Tibial nerve (tissue), 4 donors: Measurements from ENCODE around the gene SECTM1. TPM values are rescaled to one million over a fixed set of nuclear protein-coding genes. Genes with fewer than 3 reads are reported as not detected.

Source experiments
- DNase-seq, 2 donors: peaks; one replicate each; pipeline ENCODE4 v3.0.0-alpha.2; 2019; ENCODE audit warnings: low spot score in 2 of 2
- H3K27ac ChIP-seq, 4 donors: fragments of 200-600 bp; sonication (generic) in 3 of 4; one replicate each; pipeline ENCODE4 v1.5.1; 2017 to 2019; ENCODE audit warnings: mild to moderate bottlenecking in 1 of 4
- H3K27me3 ChIP-seq, 2 donors: fragments of 200-600 bp; sonication (generic) in 1 of 2; one replicate each; pipeline versions ENCODE4 v1.5.1 to v1.6.0; 2017 to 2019
- H3K36me3 ChIP-seq, 3 donors: fragments of 200-600 bp; sonication (generic); one replicate each; pipeline ENCODE4 v1.5.1; 2018 to 2019
- H3K4me1 ChIP-seq, 4 donors: fragments of 200-600 bp; sonication (generic) in 3 of 4; one replicate each; pipeline ENCODE4 v1.5.1; 2017 to 2019
- H3K4me3 ChIP-seq, 4 donors: fragments of 200-600 bp; sonication (generic) in 3 of 4; one replicate each; pipeline ENCODE4 v1.5.1; 2017 to 2019; ENCODE audit warnings: mild to moderate bottlenecking in 1 of 4, moderate library complexity in 1 of 4
- H3K9me3 ChIP-seq, 4 donors: fragments of 200-600 bp; sonication (generic) in 3 of 4; one replicate each; pipeline ENCODE4 v1.5.1; 2017 to 2019
- EP300 ChIP-seq, 2 donors: sonication (generic); formaldehyde crosslinking; IDR thresholded peaks; one replicate each; pipeline ENCODE4 v1.6.1; 2017; ENCODE audit warnings: antibody characterized with exemption in 2 of 2, mild to moderate bottlenecking in 1 of 2
- POLR2A ChIP-seq, 2 donors: fragments of 450-650 bp; IDR thresholded peaks; one replicate each; pipeline ENCODE4 v1.6.1; 2017; ENCODE audit warnings: antibody characterized with exemption in 2 of 2, mild to moderate bottlenecking in 2 of 2, moderate library complexity in 2 of 2
- WGBS, 2 donors: methylation state at CpG; one replicate each; pipeline ENCODE4 v1.1.5; 2018; 5-methylcytosine and 5-hydroxymethylcytosine counted together
- total RNA-seq, 4 donors: library from RNA; depleted of rRNA; stranded (reverse); fragments of >200 nt; gene quantifications; one replicate each; pipeline ENCODE4 v1.1.0, GENCODE V29; 2016
- TF ChIP-seq, protein P1 (sequence below), 5 experiments: fragments of 200-600 bp in 3 of 5; fragments of 450-650 bp in 2 of 5; sonication (generic) in 3 of 5; IDR thresholded peaks; one replicate each; pipeline ENCODE4 v1.5.1; 2016 to 2019; ENCODE audit warnings: antibody characterized with exemption in 5 of 5, mild to moderate bottlenecking in 3 of 5, moderate library complexity in 2 of 5

The SECTM1 gene
- total RNA-seq, 4 donors from 2014 or later = 6.9 to 12.6 (median 11.3) TPM

DNA sequence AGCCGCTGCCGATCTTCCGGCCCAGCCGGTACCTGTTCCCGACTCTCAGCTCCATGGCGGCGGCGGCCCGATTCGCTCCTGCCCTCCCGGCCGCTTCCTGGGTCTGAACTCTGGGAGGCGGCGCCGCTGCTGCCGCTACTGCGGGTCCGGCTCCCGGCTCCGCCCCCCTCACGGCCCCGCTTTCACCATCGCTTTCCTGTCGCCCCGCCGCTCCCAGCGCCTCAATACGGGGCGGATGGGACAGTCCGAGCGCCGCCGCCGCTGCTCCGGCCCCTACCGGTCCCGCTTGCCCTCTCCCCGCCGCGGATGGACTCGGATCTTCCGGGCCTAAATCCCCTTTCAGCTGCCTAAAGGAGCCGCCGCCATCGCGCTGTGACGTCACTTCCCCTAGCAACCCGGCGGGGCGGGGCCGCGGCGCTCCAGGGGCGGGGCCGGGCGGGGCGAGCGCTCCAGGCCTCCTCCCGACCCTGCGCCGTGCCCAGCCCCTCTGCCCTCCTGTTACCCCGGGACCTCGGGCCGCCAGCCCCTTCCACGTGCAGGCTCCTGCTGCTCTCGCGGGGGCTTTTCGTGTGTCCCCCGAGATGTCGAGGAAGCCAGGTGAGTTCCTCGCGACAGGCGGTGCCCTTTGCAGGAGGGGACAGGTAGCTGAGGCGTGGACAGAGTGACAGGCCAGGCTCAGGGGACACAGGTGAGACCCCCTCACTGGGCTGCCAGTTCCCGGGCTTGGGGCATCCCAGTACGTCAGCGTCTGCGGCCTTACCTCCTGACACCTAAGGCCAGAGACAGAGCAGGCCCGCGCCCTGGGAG, 60.0 kb downstream of the SECTM1 start, which contains the start of gene CSNK1D:
TSS of gene CSNK1D (minus strand) at position 374 of the 807 bp plus-strand sequence. CDS start at position 55, 319 bp downstream.
- Histone ChIP-seq H3K27me3 (no peaks in the 10 kb centered on the region), H3K36me3 (peaks cover 0 to 38% (median 10%) of the 10 kb centered on the region in 3 donors), H3K4me1 (peaks cover 0 to 57% (median 40%) of the 10 kb centered on the region in 4 donors), H3K9me3 (no peaks in the 10 kb centered on the region), H3K4me3 (peak within 1 kb of the TSS; percentile 80 to 98 (median 88)), H3K27ac (peak within 1 kb of the TSS; percentile 94 to 100 (median 99))
- WGBS, 2 donors = 8 to 10% methylated on average over 30 to 35 of the region's 80 CpGs
- DNase-seq = peak; percentile 90 to 92
- TF ChIP-seq EP300 (IDR thresholded peaks at IDR 0.05) (peak; percentile 61 to 97), POLR2A (IDR thresholded peaks at IDR 0.05) (peak; percentile 51 to 83)
- TF ChIP-seq, protein P1, sequence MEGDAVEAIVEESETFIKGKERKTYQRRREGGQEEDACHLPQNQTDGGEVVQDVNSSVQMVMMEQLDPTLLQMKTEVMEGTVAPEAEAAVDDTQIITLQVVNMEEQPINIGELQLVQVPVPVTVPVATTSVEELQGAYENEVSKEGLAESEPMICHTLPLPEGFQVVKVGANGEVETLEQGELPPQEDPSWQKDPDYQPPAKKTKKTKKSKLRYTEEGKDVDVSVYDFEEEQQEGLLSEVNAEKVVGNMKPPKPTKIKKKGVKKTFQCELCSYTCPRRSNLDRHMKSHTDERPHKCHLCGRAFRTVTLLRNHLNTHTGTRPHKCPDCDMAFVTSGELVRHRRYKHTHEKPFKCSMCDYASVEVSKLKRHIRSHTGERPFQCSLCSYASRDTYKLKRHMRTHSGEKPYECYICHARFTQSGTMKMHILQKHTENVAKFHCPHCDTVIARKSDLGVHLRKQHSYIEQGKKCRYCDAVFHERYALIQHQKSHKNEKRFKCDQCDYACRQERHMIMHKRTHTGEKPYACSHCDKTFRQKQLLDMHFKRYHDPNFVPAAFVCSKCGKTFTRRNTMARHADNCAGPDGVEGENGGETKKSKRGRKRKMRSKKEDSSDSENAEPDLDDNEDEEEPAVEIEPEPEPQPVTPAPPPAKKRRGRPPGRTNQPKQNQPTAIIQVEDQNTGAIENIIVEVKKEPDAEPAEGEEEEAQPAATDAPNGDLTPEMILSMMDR (IDR thresholded peaks at IDR 0.05) = peak in 2 of 5 experiments; percentile 19 to 39

- peak in 1 of 2 donors; percentile 41 for DNase-seq
- WGBS, 2 donors = 1 to 4% methylated on average over 9 to 28 of the region's 57 CpGs
- peaks cover 0 to 65% (median 49%) of the 10 kb centered on the region in 4 donors for H3K4me1 ChIP-seq
- H3K36me3 ChIP-seq = peaks cover 0 to 32% (median 10%) of the 10 kb centered on the region in 3 donors
- no peaks in the 10 kb centered on the region for H3K27me3 ChIP-seq
- H3K27ac ChIP-seq = peak overlapping the region; percentile 94 to 100 (median 99)
- no peak for TF ChIP-seq POLR2A (IDR thresholded peaks at IDR 0.05)
- TF ChIP-seq, protein P1 (IDR thresholded peaks at IDR 0.05) = no peak
- peak overlapping the region; percentile 80 to 98 (median 88) for H3K4me3 ChIP-seq
- H3K9me3 ChIP-seq = no peaks in the 10 kb centered on the region
Measured at GRCh38 chr17:82272495-82273326, 60.9 kb downstream of the SECTM1 start.

DNA sequence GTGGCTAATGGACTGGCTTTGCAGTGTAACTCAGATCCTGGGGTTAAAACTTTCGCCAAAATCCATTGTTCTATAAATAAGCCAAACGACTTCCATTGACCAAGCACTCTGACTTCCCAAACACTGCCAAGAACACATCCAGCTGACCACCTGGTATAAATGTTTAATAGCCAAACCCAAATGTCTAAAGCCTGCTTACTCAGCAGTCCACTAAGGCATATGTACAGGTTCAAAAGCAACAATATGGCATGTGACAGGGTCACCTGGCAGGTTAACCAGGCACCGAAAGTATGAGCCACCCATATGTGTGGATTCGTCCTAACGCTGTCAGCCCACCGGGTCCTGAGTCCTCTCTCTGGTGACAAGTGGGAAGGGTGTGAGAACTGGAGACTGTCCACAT, 62.2 kb downstream of the SECTM1 start:
- H3K27ac ChIP-seq = peak overlapping the region in 1 of 4 donors; percentile 94
- no peaks in the 10 kb centered on the region for H3K9me3 ChIP-seq
- H3K27me3 ChIP-seq = no peaks in the 10 kb centered on the region
- WGBS, 2 donors = 80 to 86% methylated on average over 6 of the region's 6 CpGs
- no peak for DNase-seq
- peaks cover 0 to 78% (median 61%) of the 10 kb centered on the region in 4 donors for H3K4me1 ChIP-seq
- H3K4me3 ChIP-seq = no peak overlapping the region
- TF ChIP-seq POLR2A (IDR thresholded peaks at IDR 0.05) (no peak), EP300 (IDR thresholded peaks at IDR 0.05) (no peak)
- TF ChIP-seq, protein P1 (IDR thresholded peaks at IDR 0.05) = no peak
- peaks cover 0 to 26% (median 10%) of the 10 kb centered on the region in 3 donors for H3K36me3 ChIP-seq

Other genes starting within 250 kb of the SECTM1 start
- 100 to 1,000 TPM; 129 to 319 (median 160) TPM for gene FASN, start 235.5 kb downstream of the SECTM1 start, total RNA-seq
- 10 to 100 TPM; 33.5 to 91.2 (median 47.9) TPM for gene CCDC57, start 120.9 kb downstream of the SECTM1 start, total RNA-seq
- 10 to 100 TPM; 10.5 to 36.0 (median 21.4) TPM for gene SLC16A3, start 104.7 kb downstream of the SECTM1 start, total RNA-seq
- gene CSNK1D, start 60.1 kb downstream of the SECTM1 start, total RNA-seq = 100 to 1,000 TPM in 3 of 4 donors, 10 to 100 TPM in 1; 93.9 to 160 (median 124) TPM
- under 1 TPM in 2 of 4 donors, not detected in 2; 0.63 to 0.90 TPM for gene CD7, start 16.2 kb downstream of the SECTM1 start, total RNA-seq
- gene TEX19, start 25.5 kb upstream of the SECTM1 start, total RNA-seq = not detected
- under 1 TPM in 1 of 4 donors, not detected in 3; 0.20 TPM for gene UTS2R, start 38.0 kb upstream of the SECTM1 start, total RNA-seq
- 100 to 1,000 TPM in 1 of 4 donors, 10 to 100 TPM in 3; 65.6 to 143 (median 95.1) TPM for gene HEXD, start 84.6 kb upstream of the SECTM1 start, total RNA-seq
- 10 to 100 TPM; 23.7 to 51.6 (median 40.7) TPM for gene OGFOD3, start 84.8 kb upstream of the SECTM1 start, total RNA-seq
- gene CYBC1, start 117.0 kb upstream of the SECTM1 start, total RNA-seq = 100 to 1,000 TPM in 2 of 4 donors, 10 to 100 TPM in 2; 45.4 to 106 (median 86.4) TPM
- 10 to 100 TPM; 25.8 to 79.2 (median 59.9) TPM for gene NARF, start 125.0 kb upstream of the SECTM1 start, total RNA-seq
- gene FOXK2, start 186.0 kb upstream of the SECTM1 start, total RNA-seq = 10 to 100 TPM; 29.6 to 65.4 (median 33.3) TPM